GM10847 (cell line): Measurements from ENCODE around the gene SCN4A.

Experiments used
- POLR2A ChIP-seq: IDR thresholded peaks from 2 replicates; pipeline ENCODE4 v1.6.1; 2011; ENCODE audit not compliant: insufficient read length; ENCODE audit errors: extremely low read depth

Gene SCN4A

GRCh38 chr17:63954402-63955063, 18.2 kb downstream of the SCN4A start:
- no peak for TF ChIP-seq POLR2A

GRCh38 chr17:63950940-63951907, 21.5 kb downstream of the SCN4A start:
- TF ChIP-seq POLR2A = no peak

GRCh38 chr17:63949576-63950250, 23.0 kb downstream of the SCN4A start:
- no peak for TF ChIP-seq POLR2A

GRCh38 chr17:63948521-63948920, 24.2 kb downstream of the SCN4A start:
- no peak for TF ChIP-seq POLR2A

GRCh38 chr17:63947711-63948330, 24.9 kb downstream of the SCN4A start:
- TF ChIP-seq POLR2A = no peak

- TF ChIP-seq POLR2A = no peak
Measured at GRCh38 chr17:63946440-63947363, 26.0 kb downstream of the SCN4A start.

GRCh38 chr17:63945784-63946439, 26.8 kb downstream of the SCN4A start:
- peak; percentile 7 for TF ChIP-seq POLR2A

GRCh38 chr17:63944736-63945499, 27.8 kb downstream of the SCN4A start:
- no peak for TF ChIP-seq POLR2A

- no peak for TF ChIP-seq POLR2A
Measured at GRCh38 chr17:63943745-63944144, 29.0 kb downstream of the SCN4A start.

GRCh38 chr17:63942309-63942985, 30.3 kb downstream of the SCN4A start:
- no peak for TF ChIP-seq POLR2A

GRCh38 chr17:63941751-63942150, 31.0 kb downstream of the SCN4A start:
- TF ChIP-seq POLR2A = no peak

GRCh38 chr17:63941162-63941561, 31.6 kb downstream of the SCN4A start:
- TF ChIP-seq POLR2A = no peak
